ENCODE measurements around the gene AAR2. TPM values are rescaled to one million over a fixed set of nuclear protein-coding genes. Genes with fewer than 3 reads are reported as not detected.

AAR2 gene
- polyA plus RNA-seq, 1 donor from 2014 or later, result 28.1 TPM

GRCh38 chr20:36213362-36213761, 22.9 kb upstream of the AAR2 start:
- Histone ChIP-seq H3K27ac (ENCODE audit: low read length) (no peak overlapping the region), H2AFZ (ENCODE audit: low read depth, low read length) (no peak overlapping the region), H3K27me3 (ENCODE audit: insufficient read depth, low read depth, low read length) (no peaks in the 10 kb centered on the region), H3K36me3 (ENCODE audit: insufficient read depth, low read length) (peaks cover 5% of the 10 kb centered on the region), H3K9me3 (ENCODE audit: low read length) (no peaks in the 10 kb centered on the region), H3K4me2 (ENCODE audit: low read length) (no peak overlapping the region), H4K20me1 (ENCODE audit: insufficient read depth) (no peaks in the 10 kb centered on the region), H3K9ac (ENCODE audit: low read length) (no peak overlapping the region), H3K79me2 (replicated peaks; ENCODE audit: insufficient read depth, low read length) (no peaks in the 10 kb centered on the region), H3F3A (ENCODE audit: insufficient read depth, low read length, poor library complexity, severe bottlenecking) (no peaks in the 10 kb centered on the region), H3K9me2 (ENCODE audit: insufficient read depth, low read length) (no peaks in the 10 kb centered on the region), H3K4me3 (ENCODE audit: low read length) (no peak overlapping the region)
- no peak for TF ChIP-seq RAD21 (conservative IDR thresholded peaks at IDR 0.05)
- TF ChIP-seq EP300 (conservative IDR thresholded peaks at IDR 0.05; ENCODE audit: poor library complexity, severe bottlenecking), result no peak

- Histone ChIP-seq H3K36me3 (ENCODE audit: insufficient read depth, low read length) (peaks cover 12% of the 10 kb centered on the region), H3F3A (ENCODE audit: insufficient read depth, low read length, poor library complexity, severe bottlenecking) (no peaks in the 10 kb centered on the region), H3K4me2 (ENCODE audit: low read length) (no peak overlapping the region), H3K9me3 (ENCODE audit: low read length) (no peaks in the 10 kb centered on the region), H3K9ac (ENCODE audit: low read length) (no peak overlapping the region), H3K4me3 (ENCODE audit: low read length) (no peak overlapping the region), H2AFZ (ENCODE audit: low read depth, low read length) (no peak overlapping the region), H4K20me1 (ENCODE audit: insufficient read depth) (no peaks in the 10 kb centered on the region), H3K79me2 (replicated peaks; ENCODE audit: insufficient read depth, low read length) (no peaks in the 10 kb centered on the region), H3K9me2 (ENCODE audit: insufficient read depth, low read length) (no peaks in the 10 kb centered on the region), H3K27ac (ENCODE audit: low read length) (no peak overlapping the region), H3K27me3 (ENCODE audit: insufficient read depth, low read depth, low read length) (no peaks in the 10 kb centered on the region)
- TF ChIP-seq RAD21 (conservative IDR thresholded peaks at IDR 0.05) (peak; percentile 67), MXI1 (conservative IDR thresholded peaks at IDR 0.05; ENCODE audit: poor library complexity, severe bottlenecking) (no peak), EP300 (conservative IDR thresholded peaks at IDR 0.05; ENCODE audit: poor library complexity, severe bottlenecking) (no peak), TAF1 (IDR thresholded peaks at IDR 0.05; ENCODE audit: low read depth) (no peak), EZH2 (IDR thresholded peaks at IDR 0.05; ENCODE audit: borderline replicate concordance, insufficient read depth, low read length, poor library complexity, severe bottlenecking) (no peak), POLR2AphosphoS5 (IDR thresholded peaks at IDR 0.05) (no peak), CTCF (IDR thresholded peaks at IDR 0.05; ENCODE audit: poor library complexity, severe bottlenecking) (peak; percentile 62), SMC3 (conservative IDR thresholded peaks at IDR 0.05; ENCODE audit: poor library complexity) (peak; percentile 65)
- TF ChIP-seq, protein P1, sequence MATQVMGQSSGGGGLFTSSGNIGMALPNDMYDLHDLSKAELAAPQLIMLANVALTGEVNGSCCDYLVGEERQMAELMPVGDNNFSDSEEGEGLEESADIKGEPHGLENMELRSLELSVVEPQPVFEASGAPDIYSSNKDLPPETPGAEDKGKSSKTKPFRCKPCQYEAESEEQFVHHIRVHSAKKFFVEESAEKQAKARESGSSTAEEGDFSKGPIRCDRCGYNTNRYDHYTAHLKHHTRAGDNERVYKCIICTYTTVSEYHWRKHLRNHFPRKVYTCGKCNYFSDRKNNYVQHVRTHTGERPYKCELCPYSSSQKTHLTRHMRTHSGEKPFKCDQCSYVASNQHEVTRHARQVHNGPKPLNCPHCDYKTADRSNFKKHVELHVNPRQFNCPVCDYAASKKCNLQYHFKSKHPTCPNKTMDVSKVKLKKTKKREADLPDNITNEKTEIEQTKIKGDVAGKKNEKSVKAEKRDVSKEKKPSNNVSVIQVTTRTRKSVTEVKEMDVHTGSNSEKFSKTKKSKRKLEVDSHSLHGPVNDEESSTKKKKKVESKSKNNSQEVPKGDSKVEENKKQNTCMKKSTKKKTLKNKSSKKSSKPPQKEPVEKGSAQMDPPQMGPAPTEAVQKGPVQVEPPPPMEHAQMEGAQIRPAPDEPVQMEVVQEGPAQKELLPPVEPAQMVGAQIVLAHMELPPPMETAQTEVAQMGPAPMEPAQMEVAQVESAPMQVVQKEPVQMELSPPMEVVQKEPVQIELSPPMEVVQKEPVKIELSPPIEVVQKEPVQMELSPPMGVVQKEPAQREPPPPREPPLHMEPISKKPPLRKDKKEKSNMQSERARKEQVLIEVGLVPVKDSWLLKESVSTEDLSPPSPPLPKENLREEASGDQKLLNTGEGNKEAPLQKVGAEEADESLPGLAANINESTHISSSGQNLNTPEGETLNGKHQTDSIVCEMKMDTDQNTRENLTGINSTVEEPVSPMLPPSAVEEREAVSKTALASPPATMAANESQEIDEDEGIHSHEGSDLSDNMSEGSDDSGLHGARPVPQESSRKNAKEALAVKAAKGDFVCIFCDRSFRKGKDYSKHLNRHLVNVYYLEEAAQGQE (IDR thresholded peaks at IDR 0.05; ENCODE audit: borderline replicate concordance), result no peak
These were observed 21.5 kb upstream of the AAR2 start for GRCh38 chr20:36214684-36215256.

Data from neural cell (in vitro differentiated cells).